ENCODE results near the gene CDH24. TPM values are rescaled to one million over a fixed set of nuclear protein-coding genes. Genes with fewer than 3 reads are reported as not detected.

The CDH24 gene
- total RNA-seq, 2 donors from 2014 or later: 16.9 to 17.2 TPM

- Mint-ChIP-seq H3K27ac (no peak overlapping the region), H3K9me3 (peaks cover 5% of the 10 kb centered on the region), H3K4me1 (peaks cover 25% of the 10 kb centered on the region), H3K4me3 (no peak overlapping the region), H3K27me3 (ENCODE audit: insufficient read depth) (no peaks in the 10 kb centered on the region), H3K36me3 (ENCODE audit: low read depth) (peaks cover 20% of the 10 kb centered on the region)
- Histone ChIP-seq H3K9ac (ENCODE audit: extremely low read depth, low read length, poor library complexity, severe bottlenecking) (no peak overlapping the region), H3K27ac (ENCODE audit: low read depth, low read length) (no peak overlapping the region), H3K4me1 (ENCODE audit: control insufficient read depth, insufficient read depth, low read length) (peaks cover 19% of the 10 kb centered on the region), H3K9me3 (ENCODE audit: control insufficient read depth, low read length) (no peaks in the 10 kb centered on the region), H3K4me3 (ENCODE audit: low read length) (no peak overlapping the region), H3K27me3 (ENCODE audit: control insufficient read depth, insufficient read depth, low read length, poor library complexity, severe bottlenecking) (no peaks in the 10 kb centered on the region), H3K36me3 (ENCODE audit: control insufficient read depth, insufficient read depth, low read length) (peaks cover 14% of the 10 kb centered on the region)
- WGBS, 2 experiments (ENCODE audit: insufficient coverage in 1 of 2, insufficient read length in 1 of 2): 91 to 96% methylated on average over 7 to 13 of the region's 13 CpGs
- DNase-seq: peak; percentile 53
- TF ChIP-seq, protein P1, sequence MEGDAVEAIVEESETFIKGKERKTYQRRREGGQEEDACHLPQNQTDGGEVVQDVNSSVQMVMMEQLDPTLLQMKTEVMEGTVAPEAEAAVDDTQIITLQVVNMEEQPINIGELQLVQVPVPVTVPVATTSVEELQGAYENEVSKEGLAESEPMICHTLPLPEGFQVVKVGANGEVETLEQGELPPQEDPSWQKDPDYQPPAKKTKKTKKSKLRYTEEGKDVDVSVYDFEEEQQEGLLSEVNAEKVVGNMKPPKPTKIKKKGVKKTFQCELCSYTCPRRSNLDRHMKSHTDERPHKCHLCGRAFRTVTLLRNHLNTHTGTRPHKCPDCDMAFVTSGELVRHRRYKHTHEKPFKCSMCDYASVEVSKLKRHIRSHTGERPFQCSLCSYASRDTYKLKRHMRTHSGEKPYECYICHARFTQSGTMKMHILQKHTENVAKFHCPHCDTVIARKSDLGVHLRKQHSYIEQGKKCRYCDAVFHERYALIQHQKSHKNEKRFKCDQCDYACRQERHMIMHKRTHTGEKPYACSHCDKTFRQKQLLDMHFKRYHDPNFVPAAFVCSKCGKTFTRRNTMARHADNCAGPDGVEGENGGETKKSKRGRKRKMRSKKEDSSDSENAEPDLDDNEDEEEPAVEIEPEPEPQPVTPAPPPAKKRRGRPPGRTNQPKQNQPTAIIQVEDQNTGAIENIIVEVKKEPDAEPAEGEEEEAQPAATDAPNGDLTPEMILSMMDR (conservative IDR thresholded peaks at IDR 0.05): no peak
Measured at GRCh38 chr14:23045419-23046357, 11.6 kb downstream of the CDH24 start.

GRCh38 chr14:23044840-23045239 is 12.5 kb downstream of the CDH24 start:
- peaks cover 6% of the 10 kb centered on the region for H3K36me3 ChIP-seq (ENCODE audit: control insufficient read depth, insufficient read depth, low read length)
- Mint-ChIP-seq H3K4me3 (no peak overlapping the region), H3K4me1 (peaks cover 25% of the 10 kb centered on the region), H3K27me3 (ENCODE audit: insufficient read depth) (no peaks in the 10 kb centered on the region), H3K27ac (no peak overlapping the region), H3K9me3 (peaks cover 5% of the 10 kb centered on the region), H3K36me3 (ENCODE audit: low read depth) (peaks cover 19% of the 10 kb centered on the region)
- peaks cover 19% of the 10 kb centered on the region for H3K4me1 ChIP-seq (ENCODE audit: control insufficient read depth, insufficient read depth, low read length)
- H3K27me3 ChIP-seq (ENCODE audit: control insufficient read depth, insufficient read depth, low read length, poor library complexity, severe bottlenecking): no peaks in the 10 kb centered on the region
- H3K9ac ChIP-seq (ENCODE audit: extremely low read depth, low read length, poor library complexity, severe bottlenecking): no peak overlapping the region
- H3K27ac ChIP-seq (ENCODE audit: low read depth, low read length): no peak overlapping the region
- H3K4me3 ChIP-seq (ENCODE audit: low read length): no peak overlapping the region
- no peaks in the 10 kb centered on the region for H3K9me3 ChIP-seq (ENCODE audit: control insufficient read depth, low read length)
- TF ChIP-seq, protein P1 (conservative IDR thresholded peaks at IDR 0.05): no peak
- WGBS, 2 experiments (ENCODE audit: insufficient coverage in 1 of 2, insufficient read length in 1 of 2): 92 to 99% methylated on average over 8 of the region's 8 CpGs
- DNase-seq: no peak

DNA sequence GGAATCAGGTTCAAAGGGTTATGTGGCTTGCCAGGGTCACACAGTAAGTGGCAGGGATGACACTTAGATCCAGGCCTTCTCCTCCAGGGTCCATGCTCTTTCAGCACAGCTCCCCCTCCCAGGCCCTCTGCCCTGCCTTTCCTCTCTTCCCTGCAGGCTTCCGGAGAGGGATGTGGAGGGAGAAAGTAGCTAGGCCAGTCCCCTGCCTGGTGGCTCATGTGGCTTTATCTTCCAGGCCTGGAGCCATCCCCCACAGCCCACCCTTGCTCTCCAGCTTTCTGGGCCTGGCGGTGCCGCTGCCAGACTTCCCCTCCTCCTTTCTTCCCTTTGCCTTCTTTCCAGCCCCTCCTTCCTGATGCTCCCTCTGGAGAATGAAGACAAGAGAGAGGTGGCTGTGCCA is 13.6 kb downstream of the CDH24 start:
- H3K9ac ChIP-seq (ENCODE audit: extremely low read depth, low read length, poor library complexity, severe bottlenecking): no peak overlapping the region
- H3K9me3 ChIP-seq (ENCODE audit: control insufficient read depth, low read length): no peaks in the 10 kb centered on the region
- TF ChIP-seq, protein P1 (conservative IDR thresholded peaks at IDR 0.05): no peak
- peak overlapping the region; percentile 48 for H3K27ac Mint-ChIP-seq
- peaks cover 10% of the 10 kb centered on the region for H3K36me3 Mint-ChIP-seq (ENCODE audit: low read depth)
- no peaks in the 10 kb centered on the region for H3K36me3 ChIP-seq (ENCODE audit: control insufficient read depth, insufficient read depth, low read length)
- H3K9me3 Mint-ChIP-seq: peaks cover 5% of the 10 kb centered on the region
- no peaks in the 10 kb centered on the region for H3K27me3 Mint-ChIP-seq (ENCODE audit: insufficient read depth)
- 72 to 100% methylated on average over 1 to 3 of the region's 3 CpGs for WGBS, 2 experiments (ENCODE audit: insufficient coverage in 1 of 2, insufficient read length in 1 of 2)
- H3K4me1 ChIP-seq (ENCODE audit: control insufficient read depth, insufficient read depth, low read length): peaks cover 19% of the 10 kb centered on the region
- no peak overlapping the region for H3K27ac ChIP-seq (ENCODE audit: low read depth, low read length)
- no peak overlapping the region for H3K4me3 Mint-ChIP-seq
- no peaks in the 10 kb centered on the region for H3K27me3 ChIP-seq (ENCODE audit: control insufficient read depth, insufficient read depth, low read length, poor library complexity, severe bottlenecking)
- H3K4me1 Mint-ChIP-seq: peaks cover 27% of the 10 kb centered on the region
- no peak overlapping the region for H3K4me3 ChIP-seq (ENCODE audit: low read length)
- peak; percentile 52 for DNase-seq
